CD14-positive monocyte (primary cell): Measurements from ENCODE around the gene FBXO15. TPM values are rescaled to one million over a fixed set of nuclear protein-coding genes. Genes with fewer than 3 reads are reported as not detected.

Experiments
- DNase-seq, 3 donors: peaks; one replicate each; pipeline ENCODE4 v3.0.0-alpha.2; 2011 to 2022
- H2AFZ ChIP-seq: 2 replicates; pipeline ENCODE4 v1.6.0; 2012; ENCODE audit warnings: mild to moderate bottlenecking, low read depth, low read length, inconsistent platforms; ENCODE audit not compliant: insufficient read depth, poor library complexity, severe bottlenecking
- H3K27ac ChIP-seq, 2 donors: 1 replicate in 1 of 2; 2 replicates in 1 of 2; pipeline ENCODE4 v1.5.1; 2012 to 2013; ENCODE audit warnings: low read length in 2 of 2, control low read depth in 1 of 2, inconsistent platforms in 1 of 2, low read depth in 1 of 2, mild to moderate bottlenecking in 1 of 2
- H3K27me3 ChIP-seq, 2 donors: one replicate each; pipeline versions ENCODE4 v1.6.0 to v1.6.1; 2011 to 2013; ENCODE audit warnings: low read length in 2 of 2; ENCODE audit not compliant: control insufficient read depth in 2 of 2, insufficient read depth in 2 of 2
- H3K36me3 ChIP-seq, 2 donors: replicated peaks in 1 of 2; 1 replicate in 1 of 2; 2 replicates in 1 of 2; pipeline versions ENCODE4 v1.5.1 to v1.6.1; 2012 to 2013; ENCODE audit warnings: low read length in 2 of 2, control low read depth in 1 of 2, inconsistent platforms in 1 of 2, mild to moderate bottlenecking in 1 of 2; ENCODE audit not compliant: insufficient read depth in 2 of 2, control insufficient read depth in 1 of 2
- H3K4me1 ChIP-seq, 2 donors: 1 replicate in 1 of 2; 2 replicates in 1 of 2; pipeline versions ENCODE4 v1.5.1 to v1.6.1; 2012 to 2013; ENCODE audit warnings: low read length in 2 of 2, control low read depth in 1 of 2, inconsistent platforms in 1 of 2, mild to moderate bottlenecking in 1 of 2, moderate library complexity in 1 of 2; ENCODE audit not compliant: insufficient read depth in 2 of 2, control insufficient read depth in 1 of 2
- H3K4me2 ChIP-seq: replicated peaks from 2 replicates; pipeline ENCODE3; 2012; ENCODE audit warnings: low read length, moderate library complexity, mild to moderate bottlenecking; ENCODE audit not compliant: poor library complexity, severe bottlenecking; ENCODE audit errors: extremely low read depth
- H3K4me3 ChIP-seq, 3 experiments: fragments of 200-600 bp in 1 of 3; sonication (generic) in 1 of 3; replicated peaks in 1 of 3; 1 replicate in 2 of 3; 2 replicates in 1 of 3; pipeline ENCODE4 v1.5.1; 2011 to 2013; ENCODE audit warnings: low read length in 3 of 3, mild to moderate bottlenecking in 3 of 3, control low read depth in 2 of 3, low read depth in 2 of 3, inconsistent platforms in 1 of 3, moderate library complexity in 1 of 3
- H3K79me2 ChIP-seq: 2 replicates; pipeline ENCODE4 v1.6.0; 2012; ENCODE audit warnings: mild to moderate bottlenecking, control low read depth, inconsistent platforms, low read length, moderate library complexity; ENCODE audit not compliant: insufficient read depth
- H3K9ac ChIP-seq: 2 replicates; pipeline ENCODE4 v1.6.0; 2017; ENCODE audit warnings: low read length, mild to moderate bottlenecking; ENCODE audit not compliant: insufficient read depth, poor library complexity, severe bottlenecking
- H3K9me3 ChIP-seq, 2 donors: replicated peaks in 1 of 2; 1 replicate in 1 of 2; 2 replicates in 1 of 2; pipeline versions ENCODE4 v1.5.1 to v1.6.1; 2012 to 2013; ENCODE audit warnings: low read length in 2 of 2, control low read depth in 1 of 2; ENCODE audit not compliant: control insufficient read depth in 1 of 2, insufficient read depth in 1 of 2
- H4K20me1 ChIP-seq: 2 replicates; pipeline ENCODE4 v1.6.0; 2012; ENCODE audit warnings: mild to moderate bottlenecking, low read length, control low read depth, moderate library complexity; ENCODE audit not compliant: insufficient read depth
- H3K27ac Mint-ChIP-seq, 7 donors: one replicate each; pipeline ENCODE4 v1.8.0; 2020; ENCODE audit warnings: mild to moderate bottlenecking in 7 of 7, mixed read lengths in 7 of 7, moderate library complexity in 6 of 7, inconsistent platforms in 2 of 7
- H3K27me3 Mint-ChIP-seq, 3 donors: one replicate each; pipeline ENCODE4 v1.8.0; 2021 to 2022; ENCODE audit warnings: low read depth in 3 of 3, mild to moderate bottlenecking in 3 of 3, mixed read lengths in 3 of 3, moderate library complexity in 3 of 3, inconsistent platforms in 1 of 3
- H3K36me3 Mint-ChIP-seq, 2 donors: one replicate each; pipeline ENCODE4 v1.8.0; 2020; ENCODE audit warnings: mixed read lengths in 2 of 2, inconsistent platforms in 1 of 2, mild to moderate bottlenecking in 1 of 2
- H3K4me1 Mint-ChIP-seq: one replicate; pipeline ENCODE4 v1.8.0; 2020; ENCODE audit warnings: mild to moderate bottlenecking, mixed read lengths
- H3K4me3 Mint-ChIP-seq, 2 donors: one replicate each; pipeline ENCODE4 v1.8.0; 2020; ENCODE audit warnings: mild to moderate bottlenecking in 2 of 2, mixed read lengths in 2 of 2, moderate library complexity in 1 of 2
- H3K9me3 Mint-ChIP-seq, 7 donors: one replicate each; pipeline ENCODE4 v1.8.0; 2020 to 2022; ENCODE audit warnings: mixed read lengths in 7 of 7, mild to moderate bottlenecking in 6 of 7, moderate library complexity in 6 of 7, inconsistent platforms in 2 of 7
- CTCF ChIP-seq: fragments of 200-600 bp; IDR thresholded peaks from one replicate; pipeline ENCODE4 v1.8.0; 2022; ENCODE audit warnings: antibody characterized with exemption, mild to moderate bottlenecking
- WGBS: methylation state at CpG from one replicate; pipeline ENCODE4 v1.1.5; 2013; ENCODE audit warnings: missing lambda C conversion rate; ENCODE audit not compliant: insufficient coverage; 5-methylcytosine and 5-hydroxymethylcytosine counted together
- intact Hi-C, 2 donors: fragments of 100-400 bp; cut with micrococcal nuclease; formaldehyde crosslinking; loops; one replicate each; pipeline versions ENCODE4 v1.15.0 to v1.15.1; 2023
- polyA plus RNA-seq, 3 donors: library from polyadenylated mRNA; depleted of rRNA in 1 of 3; unstranded in 2 of 3; stranded (reverse) in 1 of 3; fragments of 300-500 nt in 2 of 3; fragments of >200 nt in 1 of 3; fragmentation: Illumina TruSeq in 2 of 3; gene quantifications; 1 replicate in 2 of 3; 2 replicates in 1 of 3; pipeline ENCODE4 v1.2.3, GENCODE V29; 2012 to 2021

The FBXO15 gene
- polyA plus RNA-seq, 3 donors, result not detected

- no peak overlapping the region for H3K4me3 ChIP-seq
- no peaks in the 10 kb centered on the region for H3K79me2 ChIP-seq
- no peak overlapping the region for H3K27ac Mint-ChIP-seq
- H3K4me1 ChIP-seq, result no peaks in the 10 kb centered on the region
- H2AFZ ChIP-seq, result no peak overlapping the region
- H3K4me2 ChIP-seq, result no peak overlapping the region
- no peak overlapping the region for H3K9ac ChIP-seq
- no peaks in the 10 kb centered on the region for H3K27me3 ChIP-seq
- H3K9me3 ChIP-seq, result no peaks in the 10 kb centered on the region
- H3K27me3 Mint-ChIP-seq, result peaks cover 0 to 2% (median 2%) of the 10 kb centered on the region in 3 donors
- peaks cover 0 to 12% (median 5%) of the 10 kb centered on the region in 7 donors for H3K9me3 Mint-ChIP-seq
- H4K20me1 ChIP-seq, result no peaks in the 10 kb centered on the region
- H3K4me1 Mint-ChIP-seq, result no peaks in the 10 kb centered on the region
- TF ChIP-seq CTCF, result no peak
- H3K36me3 Mint-ChIP-seq, result no peaks in the 10 kb centered on the region
- H3K4me3 Mint-ChIP-seq, result no peak overlapping the region
- intact Hi-C loops, result no loop called here
- no peak overlapping the region for H3K27ac ChIP-seq
- no peak for DNase-seq
- H3K36me3 ChIP-seq, result no peaks in the 10 kb centered on the region
Measured at GRCh38 chr18:74113711-74114110, 33.9 kb downstream of the FBXO15 start.

GRCh38 chr18:74110976-74111375, 36.7 kb downstream of the FBXO15 start:
- intact Hi-C loops, result no loop called here
- Histone ChIP-seq H3K27ac (no peak overlapping the region), H3K4me3 (no peak overlapping the region), H3K9ac (no peak overlapping the region), H3K79me2 (no peaks in the 10 kb centered on the region), H3K4me1 (no peaks in the 10 kb centered on the region), H3K36me3 (no peaks in the 10 kb centered on the region), H2AFZ (no peak overlapping the region), H3K27me3 (no peaks in the 10 kb centered on the region), H3K4me2 (no peak overlapping the region), H3K9me3 (no peaks in the 10 kb centered on the region), H4K20me1 (no peaks in the 10 kb centered on the region)
- TF ChIP-seq CTCF, result no peak
- Mint-ChIP-seq H3K4me1 (no peaks in the 10 kb centered on the region), H3K4me3 (no peak overlapping the region), H3K36me3 (no peaks in the 10 kb centered on the region), H3K27ac (no peak overlapping the region), H3K27me3 (peaks cover 0 to 4% (median 2%) of the 10 kb centered on the region in 3 donors), H3K9me3 (peaks cover 0 to 12% (median 5%) of the 10 kb centered on the region in 7 donors)
- WGBS, result no CpG with 5 or more reads among the region's 4 CpGs
- no peak for DNase-seq
